Endothelial cell of umbilical vein (primary cell): ENCODE data around the gene XRCC6. TPM values are rescaled to one million over a fixed set of nuclear protein-coding genes. Genes with fewer than 3 reads are reported as not detected.

Experiments used
- BruUV-seq: library from RNA; stranded (reverse); fragments of 400-500 nt; replicated peaks from 2 replicates; lab custom pipeline; 2021; lab: Mats Ljungman, UMichigan
- CTCF ChIA-PET: fragments of 300-600, 350-600 bp; sonication (Branson Sonifier 250); formaldehyde crosslinking; loops from one replicate; lab custom pipeline; 2021; ENCODE audit warnings: antibody characterized with exemption, inconsistent platforms; lab: Charles Lee
- POLR2A ChIA-PET: fragments of 300-600, 350-600 bp; sonication (Branson Sonifier 250); formaldehyde crosslinking; loops from one replicate; lab custom pipeline; 2021; ENCODE audit warnings: antibody characterized with exemption, inconsistent platforms; lab: Charles Lee
- DNase-seq: peaks from one replicate; pipeline ENCODE4 v3.0.0-alpha.2; 2011; ENCODE audit warnings: low read depth, low spot score
- FAIRE-seq: peaks from 2 replicates; lab custom pipeline; 2011; peaks lifted over from hg19 to GRCh38; lab: Jason Lieb, UNC
- H2AFZ ChIP-seq: 2 replicates; pipeline ENCODE4 v1.6.0; 2012; ENCODE audit warnings: low read depth, low read length, control low read depth, inconsistent platforms
- H3K27ac ChIP-seq: 2 replicates; pipeline ENCODE4 v1.5.1; 2011; ENCODE audit warnings: low read depth, mild to moderate bottlenecking, control low read depth, low read length, moderate library complexity; ENCODE audit not compliant: insufficient read depth
- H3K27me3 ChIP-seq, 2 experiments: 2 replicates each; pipeline versions ENCODE4 v1.6.0 to v1.6.1; 2011; ENCODE audit warnings: low read length in 2 of 2, mixed read lengths in 1 of 2; ENCODE audit not compliant: control insufficient read depth in 2 of 2, insufficient read depth in 2 of 2
- H3K36me3 ChIP-seq, 2 experiments: 2 replicates in 1 of 2; 3 replicates in 1 of 2; pipeline ENCODE4 v1.5.1; 2011; ENCODE audit warnings: low read length in 2 of 2, mild to moderate bottlenecking in 1 of 2, moderate library complexity in 1 of 2; ENCODE audit not compliant: control insufficient read depth in 2 of 2, insufficient read depth in 2 of 2; ENCODE audit errors: extremely low read depth in 1 of 2
- H3K4me1 ChIP-seq: 3 replicates; pipeline ENCODE4 v1.5.1; 2011; ENCODE audit warnings: mild to moderate bottlenecking, low read length; ENCODE audit not compliant: control insufficient read depth, insufficient read depth; ENCODE audit errors: extremely low read depth
- H3K4me2 ChIP-seq: 2 replicates; pipeline ENCODE4 v1.6.1; 2011; ENCODE audit warnings: low read length, control low read depth, mixed read lengths; ENCODE audit not compliant: insufficient read depth
- H3K4me3 ChIP-seq, 3 experiments: fragments of 200-600 bp in 1 of 3; sonication (generic), shearing (Covaris generic) in 1 of 3; replicated peaks in 1 of 3; 2 replicates each; pipeline ENCODE4 v1.5.1; 2011 to 2016; ENCODE audit warnings: control low read depth in 3 of 3, low read length in 3 of 3, mild to moderate bottlenecking in 2 of 3, inconsistent platforms in 1 of 3, low read depth in 1 of 3, moderate library complexity in 1 of 3; ENCODE audit not compliant: insufficient read depth in 1 of 3
- H3K79me2 ChIP-seq: 2 replicates; pipeline ENCODE4 v1.6.0; 2012; ENCODE audit warnings: low read length, inconsistent platforms; ENCODE audit not compliant: control insufficient read depth, insufficient read depth
- H3K9ac ChIP-seq: replicated peaks from 2 replicates; pipeline ENCODE3; 2011; ENCODE audit warnings: low read length, control low read depth; ENCODE audit not compliant: insufficient read depth; ENCODE audit errors: extremely low read depth
- H3K9me1 ChIP-seq: replicated peaks from 3 replicates; pipeline ENCODE4 v1.6.0; 2011; ENCODE audit warnings: mild to moderate bottlenecking, low read length; ENCODE audit not compliant: control insufficient read depth, insufficient read depth; ENCODE audit errors: extremely low read depth
- H3K9me3 ChIP-seq: replicated peaks from 2 replicates; pipeline ENCODE4 v1.5.1; 2012; ENCODE audit warnings: low read length, inconsistent platforms; ENCODE audit not compliant: control insufficient read depth, insufficient read depth
- H4K20me1 ChIP-seq: replicated peaks from 2 replicates; pipeline ENCODE3; 2011; ENCODE audit warnings: mild to moderate bottlenecking, low read length; ENCODE audit not compliant: control insufficient read depth, insufficient read depth; ENCODE audit errors: extremely low read depth
- EZH2 ChIP-seq: IDR thresholded peaks from 2 replicates; pipeline ENCODE4 v1.6.1; 2012; ENCODE audit warnings: borderline replicate concordance, low read depth, mild to moderate bottlenecking, moderate library complexity, low read length, inconsistent platforms; ENCODE audit not compliant: severe bottlenecking
- FOS ChIP-seq: IDR thresholded peaks from 2 replicates; pipeline ENCODE4 v1.6.1; 2011; ENCODE audit warnings: mild to moderate bottlenecking, low read length, moderate library complexity, borderline replicate concordance; ENCODE audit not compliant: insufficient read depth
- GATA2 ChIP-seq: IDR thresholded peaks from 2 replicates; pipeline ENCODE4 v1.7.0; 2011; ENCODE audit warnings: low read depth, mild to moderate bottlenecking, moderate library complexity, mixed read lengths, low read length; ENCODE audit not compliant: insufficient read length, insufficient read depth
- JUN ChIP-seq: IDR thresholded peaks from 2 replicates; pipeline ENCODE4 v1.6.1; 2011; ENCODE audit warnings: borderline replicate concordance, low read depth; ENCODE audit not compliant: insufficient read length, insufficient read depth
- MAX ChIP-seq: IDR thresholded peaks from 2 replicates; pipeline ENCODE4 v1.6.1; 2011; ENCODE audit not compliant: insufficient read depth, insufficient read length
- MYC ChIP-seq: IDR thresholded peaks from one replicate; pipeline ENCODE4 v1.6.1; 2011; ENCODE audit warnings: mild to moderate bottlenecking, low read depth, low read length
- POLR2A ChIP-seq: IDR thresholded peaks from 2 replicates; pipeline ENCODE4 v1.6.1; 2012; ENCODE audit warnings: low read depth, mild to moderate bottlenecking, control low read depth, low read length
- POLR2AphosphoS5 ChIP-seq: IDR thresholded peaks from 2 replicates; pipeline ENCODE4 v1.6.1; 2012; ENCODE audit warnings: low read depth, mild to moderate bottlenecking, control low read depth, low read length, moderate library complexity; ENCODE audit not compliant: insufficient read depth
- dilution Hi-C: fragments of 300-500 bp; cut with MboI; formaldehyde crosslinking; loops from one replicate; pipeline ENCODE4 v1.15.0; 2019; ENCODE audit warnings: low sequenced_read_pairs; ENCODE audit not compliant: extremely low pct_ligation_motif_present
- intact Hi-C: fragments of 100-400 bp; cut with micrococcal nuclease; formaldehyde crosslinking; loops from one replicate; pipeline ENCODE4 v1.10.0; 2022
- polyA plus RNA-seq, 4 experiments: library from polyadenylated mRNA; depleted of rRNA in 3 of 4; stranded (reverse) in 3 of 4; unstranded in 1 of 4; fragments of >200 nt; gene quantifications; 2 replicates each; pipeline versions ENCODE4 v1.2.1 to v1.2.3, GENCODE V29; 2011 to 2012; ENCODE audit warnings: missing spikeins in 1 of 4
- total RNA-seq: library from RNA; stranded (reverse); gene quantifications from 2 replicates; pipeline ENCODE4 v1.2.3, GENCODE V29; 2021
- TF ChIP-seq, protein P1 (sequence below), 2 donors: IDR thresholded peaks; 1 replicate in 1 of 2; 2 replicates in 1 of 2; pipeline ENCODE4 v1.5.1; 2011; ENCODE audit warnings: low read length in 2 of 2, mild to moderate bottlenecking in 2 of 2, moderate library complexity in 2 of 2, control low read depth in 1 of 2, inconsistent platforms in 1 of 2, low read depth in 1 of 2; ENCODE audit not compliant: insufficient read depth in 1 of 2; ENCODE audit errors: extremely low read depth in 1 of 2

Gene XRCC6
- total and polyA plus RNA-seq, 2 donors (not counting 3 experiments of a cell fraction or from before 2014, with no cell fraction given), result 117 to 309 TPM

- ChIA-PET POLR2A (interaction anchor here (0.7 kb wide), 1 partner anchor 9 kb away, joined by 5 read pairs; no protein-coding TSS in a partner anchor), CTCF (no interaction called here)
- Histone ChIP-seq H3K4me2 (no peak overlapping the region), H3K27me3 (no peaks in the 10 kb centered on the region), H3K79me2 (peaks cover 32% of the 10 kb centered on the region), H3K36me3 (peaks cover 0 to 26% of the 10 kb centered on the region in 2 experiments), H4K20me1 (no peaks in the 10 kb centered on the region), H3K9me3 (no peaks in the 10 kb centered on the region), H3K9ac (no peak overlapping the region), H3K9me1 (no peaks in the 10 kb centered on the region), H3K4me1 (no peaks in the 10 kb centered on the region), H2AFZ (no peak overlapping the region), H3K4me3 (no peak overlapping the region), H3K27ac (no peak overlapping the region)
- dilution Hi-C loops (no loop called here), intact Hi-C loops (no loop called here)
- FAIRE-seq, result no peak
- no peak for TF ChIP-seq MAX
- TF ChIP-seq MYC, result no peak
- no peak for TF ChIP-seq GATA2
- no peak for TF ChIP-seq JUN
- no peak for TF ChIP-seq POLR2AphosphoS5
- TF ChIP-seq, protein P1, sequence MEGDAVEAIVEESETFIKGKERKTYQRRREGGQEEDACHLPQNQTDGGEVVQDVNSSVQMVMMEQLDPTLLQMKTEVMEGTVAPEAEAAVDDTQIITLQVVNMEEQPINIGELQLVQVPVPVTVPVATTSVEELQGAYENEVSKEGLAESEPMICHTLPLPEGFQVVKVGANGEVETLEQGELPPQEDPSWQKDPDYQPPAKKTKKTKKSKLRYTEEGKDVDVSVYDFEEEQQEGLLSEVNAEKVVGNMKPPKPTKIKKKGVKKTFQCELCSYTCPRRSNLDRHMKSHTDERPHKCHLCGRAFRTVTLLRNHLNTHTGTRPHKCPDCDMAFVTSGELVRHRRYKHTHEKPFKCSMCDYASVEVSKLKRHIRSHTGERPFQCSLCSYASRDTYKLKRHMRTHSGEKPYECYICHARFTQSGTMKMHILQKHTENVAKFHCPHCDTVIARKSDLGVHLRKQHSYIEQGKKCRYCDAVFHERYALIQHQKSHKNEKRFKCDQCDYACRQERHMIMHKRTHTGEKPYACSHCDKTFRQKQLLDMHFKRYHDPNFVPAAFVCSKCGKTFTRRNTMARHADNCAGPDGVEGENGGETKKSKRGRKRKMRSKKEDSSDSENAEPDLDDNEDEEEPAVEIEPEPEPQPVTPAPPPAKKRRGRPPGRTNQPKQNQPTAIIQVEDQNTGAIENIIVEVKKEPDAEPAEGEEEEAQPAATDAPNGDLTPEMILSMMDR (IDR thresholded peaks at IDR 0.05; ENCODE audit: extremely low read depth in 1 of 2, insufficient read depth in 1 of 2, low read depth in 1 of 2, low read length in 2 of 2), result no peak
- TF ChIP-seq POLR2A, result no peak
- TF ChIP-seq FOS, result no peak
- no peak for TF ChIP-seq EZH2
- no peak for DNase-seq
- BruUV-seq, result no TSS peak
Measured at GRCh38 chr22:41676134-41676533, 55.0 kb downstream of the XRCC6 start.
